ENCODE results near the gene OCIAD1. TPM values are rescaled to one million over a fixed set of nuclear protein-coding genes. Genes with fewer than 3 reads are reported as not detected.

The OCIAD1 gene
- total and polyA plus RNA-seq, 4 donors: 52.4 to 114 (median 82.6) TPM

DNA sequence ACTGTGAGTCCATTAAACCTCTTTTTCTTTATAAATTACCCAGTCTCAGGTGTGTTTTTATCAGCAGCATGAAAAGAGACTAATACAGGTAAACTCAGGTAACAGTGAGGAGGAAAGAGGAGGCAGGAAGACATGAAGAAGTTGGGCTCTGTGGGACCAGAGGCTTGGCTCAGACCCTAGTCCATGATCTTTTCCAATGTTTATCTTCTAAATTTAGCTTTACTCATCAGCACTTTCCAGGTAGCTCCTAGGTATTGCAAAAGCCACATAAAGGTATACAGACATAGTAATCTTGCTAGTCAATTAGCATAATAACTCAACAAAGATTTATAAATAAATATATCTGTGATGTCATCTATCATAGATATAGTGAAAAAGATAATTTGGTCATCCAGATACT is 39.6 kb upstream of the OCIAD1 start:
- H3K9me3 ChIP-seq (ENCODE audit: control insufficient read depth in 4 of 4, low read length in 3 of 4): no peaks in the 10 kb centered on the region
- no peak overlapping the region for H3K27ac ChIP-seq (ENCODE audit: low read depth in 1 of 2, low read length in 2 of 2)
- no peak for DNase-seq (ENCODE audit: low spot score)
- no peaks in the 10 kb centered on the region for H3K27me3 ChIP-seq (ENCODE audit: control insufficient read depth in 4 of 4, insufficient read depth in 4 of 4, low read length in 3 of 4)
- TF ChIP-seq SP1 (IDR thresholded peaks at IDR 0.05) (peak; percentile 27), JUND (IDR thresholded peaks at IDR 0.05) (no peak), HNF4A (conservative IDR thresholded peaks at IDR 0.05) (peak; percentile 27 to 31), TAF1 (conservative IDR thresholded peaks at IDR 0.05) (no peak), RXRA (IDR thresholded peaks at IDR 0.05) (no peak)
- TF ChIP-seq, protein P1, sequence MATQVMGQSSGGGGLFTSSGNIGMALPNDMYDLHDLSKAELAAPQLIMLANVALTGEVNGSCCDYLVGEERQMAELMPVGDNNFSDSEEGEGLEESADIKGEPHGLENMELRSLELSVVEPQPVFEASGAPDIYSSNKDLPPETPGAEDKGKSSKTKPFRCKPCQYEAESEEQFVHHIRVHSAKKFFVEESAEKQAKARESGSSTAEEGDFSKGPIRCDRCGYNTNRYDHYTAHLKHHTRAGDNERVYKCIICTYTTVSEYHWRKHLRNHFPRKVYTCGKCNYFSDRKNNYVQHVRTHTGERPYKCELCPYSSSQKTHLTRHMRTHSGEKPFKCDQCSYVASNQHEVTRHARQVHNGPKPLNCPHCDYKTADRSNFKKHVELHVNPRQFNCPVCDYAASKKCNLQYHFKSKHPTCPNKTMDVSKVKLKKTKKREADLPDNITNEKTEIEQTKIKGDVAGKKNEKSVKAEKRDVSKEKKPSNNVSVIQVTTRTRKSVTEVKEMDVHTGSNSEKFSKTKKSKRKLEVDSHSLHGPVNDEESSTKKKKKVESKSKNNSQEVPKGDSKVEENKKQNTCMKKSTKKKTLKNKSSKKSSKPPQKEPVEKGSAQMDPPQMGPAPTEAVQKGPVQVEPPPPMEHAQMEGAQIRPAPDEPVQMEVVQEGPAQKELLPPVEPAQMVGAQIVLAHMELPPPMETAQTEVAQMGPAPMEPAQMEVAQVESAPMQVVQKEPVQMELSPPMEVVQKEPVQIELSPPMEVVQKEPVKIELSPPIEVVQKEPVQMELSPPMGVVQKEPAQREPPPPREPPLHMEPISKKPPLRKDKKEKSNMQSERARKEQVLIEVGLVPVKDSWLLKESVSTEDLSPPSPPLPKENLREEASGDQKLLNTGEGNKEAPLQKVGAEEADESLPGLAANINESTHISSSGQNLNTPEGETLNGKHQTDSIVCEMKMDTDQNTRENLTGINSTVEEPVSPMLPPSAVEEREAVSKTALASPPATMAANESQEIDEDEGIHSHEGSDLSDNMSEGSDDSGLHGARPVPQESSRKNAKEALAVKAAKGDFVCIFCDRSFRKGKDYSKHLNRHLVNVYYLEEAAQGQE (IDR thresholded peaks at IDR 0.05): no peak
- TF ChIP-seq, protein P2, sequence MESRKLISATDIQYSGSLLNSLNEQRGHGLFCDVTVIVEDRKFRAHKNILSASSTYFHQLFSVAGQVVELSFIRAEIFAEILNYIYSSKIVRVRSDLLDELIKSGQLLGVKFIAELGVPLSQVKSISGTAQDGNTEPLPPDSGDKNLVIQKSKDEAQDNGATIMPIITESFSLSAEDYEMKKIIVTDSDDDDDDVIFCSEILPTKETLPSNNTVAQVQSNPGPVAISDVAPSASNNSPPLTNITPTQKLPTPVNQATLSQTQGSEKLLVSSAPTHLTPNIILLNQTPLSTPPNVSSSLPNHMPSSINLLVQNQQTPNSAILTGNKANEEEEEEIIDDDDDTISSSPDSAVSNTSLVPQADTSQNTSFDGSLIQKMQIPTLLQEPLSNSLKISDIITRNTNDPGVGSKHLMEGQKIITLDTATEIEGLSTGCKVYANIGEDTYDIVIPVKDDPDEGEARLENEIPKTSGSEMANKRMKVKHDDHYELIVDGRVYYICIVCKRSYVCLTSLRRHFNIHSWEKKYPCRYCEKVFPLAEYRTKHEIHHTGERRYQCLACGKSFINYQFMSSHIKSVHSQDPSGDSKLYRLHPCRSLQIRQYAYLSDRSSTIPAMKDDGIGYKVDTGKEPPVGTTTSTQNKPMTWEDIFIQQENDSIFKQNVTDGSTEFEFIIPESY (IDR thresholded peaks at IDR 0.05): peak; percentile 6
- TF ChIP-seq, protein P3, sequence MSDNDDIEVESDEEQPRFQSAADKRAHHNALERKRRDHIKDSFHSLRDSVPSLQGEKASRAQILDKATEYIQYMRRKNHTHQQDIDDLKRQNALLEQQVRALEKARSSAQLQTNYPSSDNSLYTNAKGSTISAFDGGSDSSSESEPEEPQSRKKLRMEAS (IDR thresholded peaks at IDR 0.05): no peak
- H3K9ac ChIP-seq (ENCODE audit: low read depth in 1 of 2, low read length in 2 of 2): no peak overlapping the region
- no peaks in the 10 kb centered on the region for H3K36me3 ChIP-seq (ENCODE audit: control insufficient read depth in 4 of 4, insufficient read depth in 3 of 4, low read depth in 1 of 4, low read length in 3 of 4)
- H3K4me3 ChIP-seq (ENCODE audit: low read depth in 1 of 3, low read length in 3 of 3): no peak overlapping the region
- H3K4me1 ChIP-seq (ENCODE audit: control insufficient read depth in 4 of 4, insufficient read depth in 4 of 4, low read length in 3 of 4): peaks cover 0 to 6% (median 2%) of the 10 kb centered on the region in 4 donors

- Histone ChIP-seq H3K36me3 (ENCODE audit: control insufficient read depth in 4 of 4, insufficient read depth in 3 of 4, low read depth in 1 of 4, low read length in 3 of 4) (no peaks in the 10 kb centered on the region), H3K9ac (ENCODE audit: low read depth in 1 of 2, low read length in 2 of 2) (no peak overlapping the region), H3K4me3 (ENCODE audit: low read depth in 1 of 3, low read length in 3 of 3) (no peak overlapping the region), H3K27me3 (ENCODE audit: control insufficient read depth in 4 of 4, insufficient read depth in 4 of 4, low read length in 3 of 4) (no peaks in the 10 kb centered on the region), H3K9me3 (ENCODE audit: control insufficient read depth in 4 of 4, low read length in 3 of 4) (no peaks in the 10 kb centered on the region), H3K4me1 (ENCODE audit: control insufficient read depth in 4 of 4, insufficient read depth in 4 of 4, low read length in 3 of 4) (peaks cover 0 to 6% (median 2%) of the 10 kb centered on the region in 4 donors), H3K27ac (ENCODE audit: low read depth in 1 of 2, low read length in 2 of 2) (no peak overlapping the region)
- no peak for TF ChIP-seq YY1 (IDR thresholded peaks at IDR 0.05)
- no peak for TF ChIP-seq SP1 (IDR thresholded peaks at IDR 0.05)
- no peak for TF ChIP-seq RXRA (IDR thresholded peaks at IDR 0.05)
- TF ChIP-seq GABPA (IDR thresholded peaks at IDR 0.05 in 1 of 2, conservative IDR thresholded peaks at IDR 0.05 in 1 of 2): no peak
- TF ChIP-seq FOXA1 (IDR thresholded peaks at IDR 0.05): no peak
- TF ChIP-seq TAF1 (conservative IDR thresholded peaks at IDR 0.05): no peak
- TF ChIP-seq JUND (IDR thresholded peaks at IDR 0.05): no peak
- no peak for TF ChIP-seq HNF4G (IDR thresholded peaks at IDR 0.05)
- TF ChIP-seq, protein P1 (IDR thresholded peaks at IDR 0.05): no peak
- TF ChIP-seq NR2F2 (IDR thresholded peaks at IDR 0.05): no peak
- TF ChIP-seq, protein P2 (IDR thresholded peaks at IDR 0.05): no peak
- TF ChIP-seq ATF3 (IDR thresholded peaks at IDR 0.05): no peak
- TF ChIP-seq, protein P4, sequence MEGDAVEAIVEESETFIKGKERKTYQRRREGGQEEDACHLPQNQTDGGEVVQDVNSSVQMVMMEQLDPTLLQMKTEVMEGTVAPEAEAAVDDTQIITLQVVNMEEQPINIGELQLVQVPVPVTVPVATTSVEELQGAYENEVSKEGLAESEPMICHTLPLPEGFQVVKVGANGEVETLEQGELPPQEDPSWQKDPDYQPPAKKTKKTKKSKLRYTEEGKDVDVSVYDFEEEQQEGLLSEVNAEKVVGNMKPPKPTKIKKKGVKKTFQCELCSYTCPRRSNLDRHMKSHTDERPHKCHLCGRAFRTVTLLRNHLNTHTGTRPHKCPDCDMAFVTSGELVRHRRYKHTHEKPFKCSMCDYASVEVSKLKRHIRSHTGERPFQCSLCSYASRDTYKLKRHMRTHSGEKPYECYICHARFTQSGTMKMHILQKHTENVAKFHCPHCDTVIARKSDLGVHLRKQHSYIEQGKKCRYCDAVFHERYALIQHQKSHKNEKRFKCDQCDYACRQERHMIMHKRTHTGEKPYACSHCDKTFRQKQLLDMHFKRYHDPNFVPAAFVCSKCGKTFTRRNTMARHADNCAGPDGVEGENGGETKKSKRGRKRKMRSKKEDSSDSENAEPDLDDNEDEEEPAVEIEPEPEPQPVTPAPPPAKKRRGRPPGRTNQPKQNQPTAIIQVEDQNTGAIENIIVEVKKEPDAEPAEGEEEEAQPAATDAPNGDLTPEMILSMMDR (IDR thresholded peaks at IDR 0.05; ENCODE audit: low read depth, low read length, missing input control): no peak
- no peak for TF ChIP-seq HNF4A (conservative IDR thresholded peaks at IDR 0.05)
- TF ChIP-seq EGR1 (IDR thresholded peaks at IDR 0.05; ENCODE audit: low read depth in 2 of 2): no peak
- WGBS: 89% methylated on average over 5 of the region's 5 CpGs
- DNase-seq (ENCODE audit: low spot score): no peak
Observed at GRCh38 chr4:48792348-48793006, 38.4 kb upstream of the OCIAD1 start.

Data from liver (tissue), 9 donors.